GM12875 (cell line): Measurements from ENCODE around the gene KLHL2.

Experiments
- H3K4me3 ChIP-seq: one replicate; pipeline ENCODE4 v1.5.1; 2011; ENCODE audit warnings: low read depth, low read length, control low read depth
- TF ChIP-seq, protein P1 (sequence below): IDR thresholded peaks from 2 replicates; pipeline ENCODE4 v1.5.1; 2011; ENCODE audit warnings: low read depth, mild to moderate bottlenecking, control low read depth, inconsistent platforms, low read length, moderate library complexity, borderline replicate concordance; ENCODE audit not compliant: insufficient read depth

Gene KLHL2

DNA sequence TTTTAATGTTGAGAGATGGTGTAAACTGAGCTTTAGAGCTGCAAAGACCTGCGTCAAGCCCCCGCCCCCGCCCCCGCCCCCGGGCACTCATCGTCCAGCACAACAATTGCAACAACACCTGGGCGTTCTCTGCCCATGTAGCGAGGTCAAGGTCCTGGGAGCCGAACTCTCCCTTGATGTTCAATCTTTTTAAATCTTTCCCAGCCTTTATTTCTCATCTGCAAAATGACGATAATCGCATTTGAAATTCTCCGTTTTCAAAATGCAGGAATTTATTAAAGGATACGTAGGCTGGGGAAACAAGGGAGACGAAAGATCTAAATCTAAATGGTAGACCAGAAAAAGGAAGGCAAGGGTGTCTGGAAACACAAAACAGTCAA lies 119.5 kb downstream of the KLHL2 start:
- H3K4me3 ChIP-seq: peak overlapping the region; percentile 62
- TF ChIP-seq, protein P1, sequence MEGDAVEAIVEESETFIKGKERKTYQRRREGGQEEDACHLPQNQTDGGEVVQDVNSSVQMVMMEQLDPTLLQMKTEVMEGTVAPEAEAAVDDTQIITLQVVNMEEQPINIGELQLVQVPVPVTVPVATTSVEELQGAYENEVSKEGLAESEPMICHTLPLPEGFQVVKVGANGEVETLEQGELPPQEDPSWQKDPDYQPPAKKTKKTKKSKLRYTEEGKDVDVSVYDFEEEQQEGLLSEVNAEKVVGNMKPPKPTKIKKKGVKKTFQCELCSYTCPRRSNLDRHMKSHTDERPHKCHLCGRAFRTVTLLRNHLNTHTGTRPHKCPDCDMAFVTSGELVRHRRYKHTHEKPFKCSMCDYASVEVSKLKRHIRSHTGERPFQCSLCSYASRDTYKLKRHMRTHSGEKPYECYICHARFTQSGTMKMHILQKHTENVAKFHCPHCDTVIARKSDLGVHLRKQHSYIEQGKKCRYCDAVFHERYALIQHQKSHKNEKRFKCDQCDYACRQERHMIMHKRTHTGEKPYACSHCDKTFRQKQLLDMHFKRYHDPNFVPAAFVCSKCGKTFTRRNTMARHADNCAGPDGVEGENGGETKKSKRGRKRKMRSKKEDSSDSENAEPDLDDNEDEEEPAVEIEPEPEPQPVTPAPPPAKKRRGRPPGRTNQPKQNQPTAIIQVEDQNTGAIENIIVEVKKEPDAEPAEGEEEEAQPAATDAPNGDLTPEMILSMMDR: no peak

DNA sequence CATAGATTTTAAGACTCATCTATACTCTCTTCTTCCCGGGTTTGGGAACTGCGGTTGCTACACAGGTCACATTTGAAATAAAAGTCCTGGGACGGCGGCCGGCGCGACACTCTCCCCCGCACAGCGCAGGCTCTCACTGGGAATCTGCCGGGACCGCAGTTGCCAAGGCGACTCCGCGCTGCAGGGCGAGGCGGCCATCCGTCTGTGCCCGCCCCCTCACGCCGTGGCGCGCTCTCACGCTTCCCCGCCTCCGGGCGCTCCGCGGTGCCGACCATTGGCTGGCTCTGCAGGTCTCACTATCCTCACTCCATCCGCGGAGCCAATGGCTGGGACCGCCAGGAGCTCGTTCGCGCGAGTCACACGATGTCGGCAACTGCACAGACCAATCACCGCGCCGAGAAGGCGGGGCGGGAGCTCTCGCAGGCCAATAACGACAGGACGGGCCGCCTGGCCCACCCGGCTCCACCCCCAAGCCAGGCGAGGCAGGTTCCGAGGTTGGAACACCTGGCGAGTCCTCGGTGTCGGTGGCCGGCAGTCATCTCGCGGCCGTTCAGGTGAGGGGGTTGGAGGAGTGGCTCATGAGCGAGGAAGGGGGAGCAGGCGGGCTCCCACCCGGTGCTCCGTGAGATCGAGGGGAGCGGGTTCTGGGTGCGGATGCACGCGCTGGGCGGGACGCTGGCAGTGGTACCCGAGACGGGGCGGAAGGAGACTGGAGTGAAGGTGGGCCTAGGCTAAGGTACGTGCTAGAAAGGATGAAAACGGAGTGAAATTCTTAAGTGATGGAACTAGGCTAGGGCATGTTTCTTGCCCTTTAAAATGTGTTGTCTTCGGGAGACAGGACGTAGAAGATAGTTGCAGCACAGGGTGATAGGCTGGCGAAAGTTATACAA lies 120.1 kb downstream of the KLHL2 start, which contains the start of gene MSMO1:
MSMO1 (plus strand) TSS at position 459 of the 890 bp plus-strand sequence. CDS start 5,702 bp downstream, outside the sequence.
- peak within 1 kb of the TSS; percentile 76 for H3K4me3 ChIP-seq
- TF ChIP-seq, protein P1: no peak

DNA sequence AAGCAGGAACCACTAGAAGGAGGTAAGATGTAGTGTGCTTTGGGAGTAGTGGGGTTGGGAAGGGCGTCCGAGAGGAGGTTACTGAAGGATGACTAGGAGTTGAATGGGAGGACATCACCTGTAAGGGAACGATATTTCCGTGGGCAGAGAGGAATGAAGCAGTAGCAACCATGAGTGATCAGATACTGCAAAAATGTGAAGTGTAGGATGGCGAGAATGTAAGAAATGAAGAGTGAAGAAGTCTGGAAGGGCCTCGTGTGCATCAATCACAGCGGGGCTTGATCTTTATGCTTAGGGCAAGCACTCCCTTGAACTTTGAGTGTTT lies 120.7 kb downstream of the KLHL2 start:
- peak overlapping the region; percentile 76 for H3K4me3 ChIP-seq

DNA sequence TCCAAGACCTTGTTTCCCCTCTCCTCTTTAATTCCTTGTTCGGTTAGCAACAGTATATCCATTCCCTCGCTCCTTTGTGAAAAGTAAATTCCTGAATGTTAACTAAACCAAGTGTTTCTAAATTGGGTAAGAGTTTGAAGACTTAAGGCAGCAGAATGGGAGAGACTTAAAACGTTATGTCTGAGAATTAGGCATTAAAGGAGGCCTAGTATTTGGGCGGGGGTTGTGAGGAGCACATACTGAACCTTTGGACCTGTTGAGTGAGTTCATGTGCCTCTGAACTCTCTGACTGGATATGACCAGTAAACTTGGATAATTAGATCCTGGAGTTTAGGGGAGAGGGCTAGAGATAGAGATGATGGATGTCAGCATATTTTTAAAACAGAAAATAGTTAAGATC lies 121.3 kb downstream of the KLHL2 start:
- H3K4me3 ChIP-seq: peak overlapping the region; percentile 76
- TF ChIP-seq, protein P1: no peak

More for the DNA sequence above, 120.7 kb downstream of the KLHL2 start:
- TF ChIP-seq, protein P1: no peak

DNA sequence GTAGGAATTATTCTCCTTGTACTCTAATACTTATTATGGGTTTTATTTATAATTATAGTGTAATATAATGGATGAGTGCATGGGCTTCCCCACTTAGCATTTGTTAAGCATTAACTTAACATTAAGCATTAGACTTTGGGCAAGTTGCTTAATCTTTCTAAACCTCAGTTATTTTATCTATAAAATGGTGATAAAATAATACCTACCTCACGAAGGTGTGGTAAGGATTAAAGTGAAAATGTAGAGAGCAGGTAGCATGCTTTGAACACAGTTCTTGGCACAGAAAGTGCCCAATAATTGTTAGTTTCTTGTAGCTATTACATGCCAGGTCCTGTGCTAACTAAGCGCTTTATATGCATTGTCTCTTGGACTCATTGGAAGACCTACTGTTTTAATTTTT lies 122.7 kb downstream of the KLHL2 start:
- no peak overlapping the region for H3K4me3 ChIP-seq
- TF ChIP-seq, protein P1: no peak

DNA sequence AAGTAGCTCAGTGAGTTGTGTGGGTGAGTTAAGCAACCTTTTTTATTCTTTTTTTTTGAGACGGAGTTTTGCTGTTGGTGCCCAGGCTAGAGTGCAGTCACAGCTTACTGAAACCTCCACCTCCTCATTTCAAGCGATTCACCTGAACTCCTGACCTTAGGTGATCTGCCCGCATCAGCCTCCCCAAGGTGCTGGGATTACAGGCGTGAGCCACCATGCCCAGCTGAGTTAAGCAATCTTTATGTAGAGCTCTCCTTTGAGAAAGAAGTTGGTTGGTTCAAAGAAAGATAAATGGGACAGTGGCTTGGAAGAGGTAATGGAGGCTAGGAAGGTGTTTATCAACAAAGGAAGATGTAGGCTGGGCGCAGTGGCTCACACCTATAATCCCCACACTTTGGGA lies 123.3 kb downstream of the KLHL2 start:
- TF ChIP-seq, protein P1: no peak
- H3K4me3 ChIP-seq: no peak overlapping the region

DNA sequence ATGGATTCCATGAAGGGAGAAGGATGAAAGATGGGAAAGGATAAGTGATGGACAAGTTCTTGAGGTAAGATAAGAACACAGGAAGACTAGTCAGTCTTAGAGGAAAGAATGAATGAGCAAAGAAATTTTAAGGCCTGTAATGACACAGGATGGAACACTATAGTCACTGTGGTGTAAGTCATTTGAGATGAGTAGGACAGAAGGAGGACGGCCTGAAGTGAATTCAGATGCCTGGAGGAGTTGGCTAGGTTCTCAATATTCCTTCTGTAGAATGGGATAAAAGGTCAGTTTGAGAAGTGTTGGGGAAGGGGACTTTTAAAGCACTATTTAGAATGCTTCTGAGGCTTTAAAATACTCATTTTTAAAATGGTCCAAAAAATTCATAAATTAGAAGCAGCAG lies 124.0 kb downstream of the KLHL2 start:
- H3K4me3 ChIP-seq: no peak overlapping the region
- TF ChIP-seq, protein P1: no peak
